Measurements from ENCODE around the gene POU2F1. TPM values are rescaled to one million over a fixed set of nuclear protein-coding genes. Genes with fewer than 3 reads are reported as not detected.

The POU2F1 gene
- total and polyA plus RNA-seq, 9 donors = 4.5 to 6.9 (median 5.9) TPM

GRCh38 chr1:167330601-167331293, 110.1 kb downstream of the POU2F1 start:
- H3K27ac ChIP-seq (ENCODE audit: low read length) = no peak overlapping the region
- DNase-seq = no peak
- no peaks in the 10 kb centered on the region for H3K4me1 ChIP-seq (ENCODE audit: control insufficient read depth, insufficient read depth, low read length)
- H3K4me3 ChIP-seq (ENCODE audit: low read length) = no peak overlapping the region
- H3K36me3 ChIP-seq (ENCODE audit: control insufficient read depth, insufficient read depth, low read length) = peaks cover 2% of the 10 kb centered on the region
- WGBS (ENCODE audit: insufficient coverage) = no CpG with 5 or more reads among the region's 1 CpG
- no peaks in the 10 kb centered on the region for H3K27me3 ChIP-seq (ENCODE audit: control insufficient read depth, insufficient read depth, low read length)
- H3K9me3 ChIP-seq (replicated peaks; ENCODE audit: control insufficient read depth, low read depth, low read length) = no peaks in the 10 kb centered on the region

DNA sequence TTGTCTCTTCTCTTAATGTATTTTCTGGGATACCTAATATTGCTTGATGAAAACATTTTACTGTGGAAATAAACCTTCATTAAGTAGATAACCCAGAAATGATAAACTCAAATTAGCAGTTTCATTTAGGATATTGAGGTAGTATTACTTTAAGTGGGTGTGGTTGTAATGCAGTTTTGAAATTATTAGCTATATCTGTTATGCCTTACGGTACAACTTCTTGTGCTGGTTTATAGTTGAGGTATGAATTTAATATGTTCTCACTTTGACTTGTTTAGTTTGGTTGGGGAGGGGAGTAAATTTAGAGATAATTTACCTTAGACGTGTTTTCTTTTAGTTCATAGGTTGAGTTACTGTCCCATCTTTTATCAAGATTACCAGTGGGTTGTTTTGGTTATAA, 111.0 kb downstream of the POU2F1 start:
- no peaks in the 10 kb centered on the region for H3K4me1 ChIP-seq (ENCODE audit: control insufficient read depth, insufficient read depth, low read length)
- no peak overlapping the region for H3K27ac ChIP-seq (ENCODE audit: low read length)
- H3K36me3 ChIP-seq (ENCODE audit: control insufficient read depth, insufficient read depth, low read length) = no peaks in the 10 kb centered on the region
- H3K4me3 ChIP-seq (ENCODE audit: low read length) = no peak overlapping the region
- H3K9me3 ChIP-seq (replicated peaks; ENCODE audit: control insufficient read depth, low read depth, low read length) = no peaks in the 10 kb centered on the region
- no CpG with 5 or more reads among the region's 2 CpGs for WGBS (ENCODE audit: insufficient coverage)
- H3K27me3 ChIP-seq (ENCODE audit: control insufficient read depth, insufficient read depth, low read length) = no peaks in the 10 kb centered on the region
- no peak for DNase-seq

DNA sequence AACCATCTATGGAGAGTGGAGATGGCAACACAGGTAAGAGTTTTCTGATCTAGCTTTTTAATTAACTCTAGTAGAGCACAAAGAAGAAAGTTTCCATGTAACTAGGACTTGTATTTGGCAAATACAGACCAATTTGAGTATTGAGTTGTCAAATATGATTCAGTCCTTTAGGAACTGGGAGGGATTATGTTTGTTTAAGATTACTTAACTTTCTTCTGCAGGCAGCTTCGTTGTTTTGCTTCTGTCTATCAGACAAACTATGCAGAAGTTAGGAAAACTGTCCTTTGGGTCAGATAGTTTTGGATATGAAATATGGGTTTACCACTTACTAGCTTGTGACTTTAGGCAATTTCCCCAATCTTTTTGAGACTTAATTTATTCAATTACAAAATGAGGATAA, 111.8 kb downstream of the POU2F1 start:
- Histone ChIP-seq H3K27ac (ENCODE audit: low read length) (no peak overlapping the region), H3K36me3 (ENCODE audit: control insufficient read depth, insufficient read depth, low read length) (peaks cover 4% of the 10 kb centered on the region), H3K4me1 (ENCODE audit: control insufficient read depth, insufficient read depth, low read length) (no peaks in the 10 kb centered on the region), H3K27me3 (ENCODE audit: control insufficient read depth, insufficient read depth, low read length) (no peaks in the 10 kb centered on the region), H3K4me3 (ENCODE audit: low read length) (no peak overlapping the region), H3K9me3 (replicated peaks; ENCODE audit: control insufficient read depth, low read depth, low read length) (peaks cover 4% of the 10 kb centered on the region)
- no CpG with 5 or more reads among the region's 1 CpG for whole genome bisulfite sequencing (ENCODE audit: insufficient coverage)
- no peak for DNase-seq

GRCh38 chr1:167333124-167333523, 112.4 kb downstream of the POU2F1 start:
- 83% methylated on average over 1 of the region's 2 CpGs for WGBS (ENCODE audit: insufficient coverage)
- no peak for DNase-seq

GRCh38 chr1:167333703-167334102, 113.0 kb downstream of the POU2F1 start:
- no peak for DNase-seq
- Histone ChIP-seq H3K4me3 (ENCODE audit: low read length) (no peak overlapping the region), H3K27me3 (ENCODE audit: control insufficient read depth, insufficient read depth, low read length) (no peaks in the 10 kb centered on the region), H3K9me3 (replicated peaks; ENCODE audit: control insufficient read depth, low read depth, low read length) (peaks cover 7% of the 10 kb centered on the region), H3K27ac (ENCODE audit: low read length) (no peak overlapping the region), H3K36me3 (ENCODE audit: control insufficient read depth, insufficient read depth, low read length) (peaks cover 6% of the 10 kb centered on the region), H3K4me1 (ENCODE audit: control insufficient read depth, insufficient read depth, low read length) (no peaks in the 10 kb centered on the region)
- WGBS (ENCODE audit: insufficient coverage) = no CpG with 5 or more reads among the region's 1 CpG

More at GRCh38 chr1:167333124-167333523, 112.4 kb downstream of the POU2F1 start:
- Histone ChIP-seq H3K27ac (ENCODE audit: low read length) (no peak overlapping the region), H3K27me3 (ENCODE audit: control insufficient read depth, insufficient read depth, low read length) (no peaks in the 10 kb centered on the region), H3K36me3 (ENCODE audit: control insufficient read depth, insufficient read depth, low read length) (peaks cover 6% of the 10 kb centered on the region), H3K9me3 (replicated peaks; ENCODE audit: control insufficient read depth, low read depth, low read length) (peaks cover 7% of the 10 kb centered on the region), H3K4me1 (ENCODE audit: control insufficient read depth, insufficient read depth, low read length) (no peaks in the 10 kb centered on the region), H3K4me3 (ENCODE audit: low read length) (no peak overlapping the region)

- no peaks in the 10 kb centered on the region for H3K27me3 ChIP-seq (ENCODE audit: control insufficient read depth, insufficient read depth, low read length)
- no peak overlapping the region for H3K4me3 ChIP-seq (ENCODE audit: low read length)
- H3K36me3 ChIP-seq (ENCODE audit: control insufficient read depth, insufficient read depth, low read length) = peaks cover 6% of the 10 kb centered on the region
- DNase-seq = no peak
- H3K4me1 ChIP-seq (ENCODE audit: control insufficient read depth, insufficient read depth, low read length) = no peaks in the 10 kb centered on the region
- H3K27ac ChIP-seq (ENCODE audit: low read length) = no peak overlapping the region
- H3K9me3 ChIP-seq (replicated peaks; ENCODE audit: control insufficient read depth, low read depth, low read length) = peaks cover 11% of the 10 kb centered on the region
Measured at GRCh38 chr1:167339405-167339804, 118.7 kb downstream of the POU2F1 start.

DNA sequence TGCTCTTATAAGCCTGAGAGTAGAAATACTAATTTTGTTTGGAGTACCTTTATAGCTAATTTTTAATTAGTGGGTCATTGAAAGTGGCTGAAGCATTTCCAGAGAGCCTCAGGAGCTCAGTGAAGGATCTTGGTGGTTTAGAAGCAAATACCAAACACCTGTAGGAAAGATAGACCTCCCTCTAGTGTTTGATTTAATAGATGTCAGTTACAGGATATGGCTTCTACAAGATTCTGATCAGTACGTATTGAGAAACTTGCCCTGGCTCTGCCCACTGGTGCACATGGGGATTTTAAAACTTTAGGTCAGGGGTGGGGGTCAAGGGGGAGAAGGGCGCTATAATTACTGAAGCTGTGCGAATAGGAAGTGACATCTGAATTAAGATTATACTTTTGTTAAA, 122.2 kb downstream of the POU2F1 start:
- WGBS (ENCODE audit: insufficient coverage) = 71% methylated on average over 1 of the region's 3 CpGs

DNA sequence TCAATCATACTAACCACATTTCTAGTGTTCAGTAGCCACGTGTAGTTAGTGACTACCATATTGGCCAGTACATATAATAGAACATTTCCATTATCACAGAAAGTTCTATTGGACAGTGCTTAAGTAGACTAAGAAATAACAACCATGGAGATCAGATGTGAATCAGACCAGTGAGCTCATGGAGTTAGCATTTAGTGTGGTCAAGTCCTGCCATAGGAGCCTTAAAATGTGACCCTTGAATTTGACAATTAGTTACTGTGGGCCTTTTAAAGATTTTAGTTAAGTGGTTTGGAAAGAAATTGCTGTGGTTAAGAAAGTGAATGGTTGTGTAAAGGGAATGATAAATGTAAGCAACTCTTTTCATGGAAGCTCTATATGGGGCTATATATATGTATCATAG, 123.4 kb downstream of the POU2F1 start:
- no peak overlapping the region for H3K27ac ChIP-seq (ENCODE audit: low read length)
- no CpG with 5 or more reads among the region's 1 CpG for WGBS (ENCODE audit: insufficient coverage)
- H3K4me3 ChIP-seq (ENCODE audit: low read length) = no peak overlapping the region
- no peaks in the 10 kb centered on the region for H3K36me3 ChIP-seq (ENCODE audit: control insufficient read depth, insufficient read depth, low read length)
- peaks cover 2% of the 10 kb centered on the region for H3K9me3 ChIP-seq (replicated peaks; ENCODE audit: control insufficient read depth, low read depth, low read length)
- H3K4me1 ChIP-seq (ENCODE audit: control insufficient read depth, insufficient read depth, low read length) = no peaks in the 10 kb centered on the region
- no peaks in the 10 kb centered on the region for H3K27me3 ChIP-seq (ENCODE audit: control insufficient read depth, insufficient read depth, low read length)
- DNase-seq = no peak

More for the DNA sequence above, 122.2 kb downstream of the POU2F1 start:
- Histone ChIP-seq H3K27me3 (ENCODE audit: control insufficient read depth, insufficient read depth, low read length) (no peaks in the 10 kb centered on the region), H3K4me1 (ENCODE audit: control insufficient read depth, insufficient read depth, low read length) (no peaks in the 10 kb centered on the region), H3K27ac (ENCODE audit: low read length) (no peak overlapping the region), H3K36me3 (ENCODE audit: control insufficient read depth, insufficient read depth, low read length) (no peaks in the 10 kb centered on the region), H3K9me3 (replicated peaks; ENCODE audit: control insufficient read depth, low read depth, low read length) (peaks cover 3% of the 10 kb centered on the region), H3K4me3 (ENCODE audit: low read length) (no peak overlapping the region)
- DNase-seq = no peak

- H3K4me1 ChIP-seq (ENCODE audit: control insufficient read depth, insufficient read depth, low read length) = no peaks in the 10 kb centered on the region
- WGBS (ENCODE audit: insufficient coverage) = 78% methylated on average over 6 of the region's 10 CpGs
- DNase-seq = no peak
Measured at GRCh38 chr1:167344615-167345385, 124.1 kb downstream of the POU2F1 start.

DNA sequence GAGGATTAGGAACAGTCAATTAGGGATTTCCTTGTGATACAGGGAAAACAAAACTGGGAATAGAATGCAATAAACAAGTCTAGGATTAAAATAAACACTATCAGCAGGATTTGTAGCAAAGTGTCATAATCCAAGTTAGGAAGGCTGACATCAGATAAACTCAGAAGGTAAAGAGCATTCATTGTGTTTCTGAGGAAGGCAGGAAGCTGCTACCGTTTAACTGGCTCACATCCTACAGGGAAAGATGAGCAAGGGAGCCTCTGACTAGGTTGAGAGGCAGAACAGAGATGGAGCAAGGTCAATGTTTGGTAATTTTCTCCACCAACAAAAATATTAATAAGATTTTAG, 124.7 kb downstream of the POU2F1 start:
- Histone ChIP-seq H3K27ac (ENCODE audit: low read length) (no peak overlapping the region), H3K4me1 (ENCODE audit: control insufficient read depth, insufficient read depth, low read length) (no peaks in the 10 kb centered on the region), H3K36me3 (ENCODE audit: control insufficient read depth, insufficient read depth, low read length) (no peaks in the 10 kb centered on the region), H3K9me3 (replicated peaks; ENCODE audit: control insufficient read depth, low read depth, low read length) (peaks cover 2% of the 10 kb centered on the region), H3K4me3 (ENCODE audit: low read length) (no peak overlapping the region), H3K27me3 (ENCODE audit: control insufficient read depth, insufficient read depth, low read length) (no peaks in the 10 kb centered on the region)
- no peak for DNase-seq
- WGBS (ENCODE audit: insufficient coverage) = no CpG with 5 or more reads among the region's 1 CpG

More at GRCh38 chr1:167344615-167345385, 124.1 kb downstream of the POU2F1 start:
- Histone ChIP-seq H3K27ac (ENCODE audit: low read length) (no peak overlapping the region), H3K27me3 (ENCODE audit: control insufficient read depth, insufficient read depth, low read length) (no peaks in the 10 kb centered on the region), H3K4me3 (ENCODE audit: low read length) (no peak overlapping the region), H3K36me3 (ENCODE audit: control insufficient read depth, insufficient read depth, low read length) (no peaks in the 10 kb centered on the region), H3K9me3 (replicated peaks; ENCODE audit: control insufficient read depth, low read depth, low read length) (peaks cover 2% of the 10 kb centered on the region)
